HG03066 (cell line): ENCODE data around the gene PSMB7.

Experiments
- ATAC-seq: cut with Tn5 transposase; IDR thresholded peaks from one replicate; pipeline ENCODE4 v1.9.1; 2021; ENCODE audit warnings: low read depth; ENCODE audit not compliant: unreplicated experiment

PSMB7 gene

GRCh38 chr9:124415102-124415851 lies at the start of gene PSMB7:
PSMB7 (minus strand) TSS chr9:124415442; CDS start chr9:124415425, 17 bp downstream.
- ATAC-seq: peak; percentile 91

GRCh38 chr9:124462739-124463138 lies 47.5 kb upstream of the PSMB7 start:
- no peak for ATAC-seq

- no peak for ATAC-seq
Observed at GRCh38 chr9:124458441-124458840, 43.2 kb upstream of the PSMB7 start.

- ATAC-seq: no peak
Observed at GRCh38 chr9:124457887-124458431, 42.7 kb upstream of the PSMB7 start.

- ATAC-seq: no peak
Observed at GRCh38 chr9:124457079-124457886, 42.0 kb upstream of the PSMB7 start.

GRCh38 chr9:124456341-124457078 lies 41.3 kb upstream of the PSMB7 start:
- ATAC-seq: no peak

- ATAC-seq: no peak
Observed at GRCh38 chr9:124455820-124456219, 40.6 kb upstream of the PSMB7 start.

- no peak for ATAC-seq
Observed at GRCh38 chr9:124454791-124455443, 39.7 kb upstream of the PSMB7 start.

GRCh38 chr9:124454296-124454695 lies 39.1 kb upstream of the PSMB7 start:
- no peak for ATAC-seq

GRCh38 chr9:124453586-124454191 lies 38.4 kb upstream of the PSMB7 start:
- ATAC-seq: no peak

- ATAC-seq: no peak
Observed at GRCh38 chr9:124452841-124453585, 37.8 kb upstream of the PSMB7 start.

- no peak for ATAC-seq
Observed at GRCh38 chr9:124452326-124452725, 37.1 kb upstream of the PSMB7 start.

GRCh38 chr9:124450931-124451661 lies 35.9 kb upstream of the PSMB7 start:
- ATAC-seq: no peak

GRCh38 chr9:124450241-124450924 lies 35.1 kb upstream of the PSMB7 start, which contains the start of gene ADGRD2:
ADGRD2 (plus strand) TSS chr9:124450451; CDS start chr9:124451667, 1,216 bp downstream.
- ATAC-seq: no peak

- ATAC-seq: no peak
Observed at GRCh38 chr9:124449381-124450151, 34.3 kb upstream of the PSMB7 start.

- ATAC-seq: no peak
Observed at GRCh38 chr9:124448019-124448418, 32.8 kb upstream of the PSMB7 start.

GRCh38 chr9:124447297-124447661 lies 32.0 kb upstream of the PSMB7 start:
- no peak for ATAC-seq
